Measurements from ENCODE around the gene PLA2G4B.

PLA2G4B gene, protein sequence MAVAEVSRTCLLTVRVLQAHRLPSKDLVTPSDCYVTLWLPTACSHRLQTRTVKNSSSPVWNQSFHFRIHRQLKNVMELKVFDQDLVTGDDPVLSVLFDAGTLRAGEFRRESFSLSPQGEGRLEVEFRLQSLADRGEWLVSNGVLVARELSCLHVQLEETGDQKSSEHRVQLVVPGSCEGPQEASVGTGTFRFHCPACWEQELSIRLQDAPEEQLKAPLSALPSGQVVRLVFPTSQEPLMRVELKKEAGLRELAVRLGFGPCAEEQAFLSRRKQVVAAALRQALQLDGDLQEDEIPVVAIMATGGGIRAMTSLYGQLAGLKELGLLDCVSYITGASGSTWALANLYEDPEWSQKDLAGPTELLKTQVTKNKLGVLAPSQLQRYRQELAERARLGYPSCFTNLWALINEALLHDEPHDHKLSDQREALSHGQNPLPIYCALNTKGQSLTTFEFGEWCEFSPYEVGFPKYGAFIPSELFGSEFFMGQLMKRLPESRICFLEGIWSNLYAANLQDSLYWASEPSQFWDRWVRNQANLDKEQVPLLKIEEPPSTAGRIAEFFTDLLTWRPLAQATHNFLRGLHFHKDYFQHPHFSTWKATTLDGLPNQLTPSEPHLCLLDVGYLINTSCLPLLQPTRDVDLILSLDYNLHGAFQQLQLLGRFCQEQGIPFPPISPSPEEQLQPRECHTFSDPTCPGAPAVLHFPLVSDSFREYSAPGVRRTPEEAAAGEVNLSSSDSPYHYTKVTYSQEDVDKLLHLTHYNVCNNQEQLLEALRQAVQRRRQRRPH

GRCh38 chr15:41838400-41838897, at the start of gene PLA2G4B:
PLA2G4B (plus strand) TSS chr15:41838847; CDS start chr15:41838914, 67 bp downstream.
- DNase-seq, result no peak

GRCh38 chr15:41789236-41789635, 49.4 kb upstream of the PLA2G4B start:
- no peak for DNase-seq

DNA sequence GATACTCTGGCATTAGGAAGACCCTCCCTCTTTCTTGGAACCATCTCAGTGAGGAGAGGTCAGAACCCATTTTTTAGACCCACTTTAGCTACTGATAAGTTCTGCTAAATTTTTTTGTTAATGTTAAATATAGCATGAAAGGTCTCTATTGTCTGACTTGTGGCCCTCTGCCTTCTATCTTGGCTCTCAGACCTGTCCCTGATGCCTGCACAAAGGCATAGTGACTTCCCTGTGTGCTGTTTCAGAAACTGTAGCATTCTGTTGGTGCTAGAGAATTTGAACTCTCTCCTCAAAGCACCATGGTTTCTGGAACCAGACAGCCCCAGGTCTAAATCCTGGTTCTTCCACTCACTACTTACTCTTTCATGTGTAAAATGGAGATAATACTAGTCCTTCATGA, 49.0 kb upstream of the PLA2G4B start:
- no peak for DNase-seq

DNA sequence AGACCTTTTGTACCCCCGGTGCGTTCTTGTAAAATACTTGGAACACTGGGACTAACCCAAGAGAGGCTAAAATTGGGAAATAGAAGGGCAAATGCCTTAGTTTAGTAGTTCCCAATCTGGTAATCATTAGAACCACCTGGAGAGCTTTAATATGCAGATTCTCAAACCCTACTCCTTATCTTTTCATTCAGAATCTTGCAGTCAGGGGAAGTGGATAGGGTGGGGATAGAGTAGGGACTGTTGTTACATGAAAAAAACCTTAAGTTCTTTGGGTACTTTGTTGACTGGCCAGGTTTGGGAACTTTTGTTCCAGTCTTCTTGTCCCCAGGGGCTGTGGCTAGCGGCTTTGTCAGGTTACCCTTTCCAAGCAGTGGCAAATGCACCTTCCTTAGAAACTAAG, 48.5 kb upstream of the PLA2G4B start:
- no peak for DNase-seq

GRCh38 chr15:41790756-41791546, 47.7 kb upstream of the PLA2G4B start:
- DNase-seq, result no peak

DNA sequence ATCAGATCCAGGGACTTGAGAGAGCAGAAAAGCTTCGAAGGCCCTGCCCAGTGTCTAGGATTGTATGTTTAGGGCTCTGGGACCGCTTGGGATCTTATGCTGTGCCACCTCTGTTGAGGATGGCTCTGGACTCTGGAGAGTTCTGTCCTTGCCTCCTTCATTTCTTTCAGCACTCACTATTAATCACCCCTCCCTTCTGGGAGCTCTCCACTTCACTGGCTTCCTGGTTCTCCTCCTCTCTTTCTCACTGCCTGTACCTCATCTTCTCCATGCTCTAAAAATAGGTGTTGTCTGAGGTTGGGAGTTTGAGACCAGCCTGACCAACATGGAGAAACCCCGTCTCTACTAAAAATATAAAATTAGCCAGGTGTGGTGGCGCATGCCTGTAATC, 47.1 kb upstream of the PLA2G4B start:
- DNase-seq, result no peak

DNA sequence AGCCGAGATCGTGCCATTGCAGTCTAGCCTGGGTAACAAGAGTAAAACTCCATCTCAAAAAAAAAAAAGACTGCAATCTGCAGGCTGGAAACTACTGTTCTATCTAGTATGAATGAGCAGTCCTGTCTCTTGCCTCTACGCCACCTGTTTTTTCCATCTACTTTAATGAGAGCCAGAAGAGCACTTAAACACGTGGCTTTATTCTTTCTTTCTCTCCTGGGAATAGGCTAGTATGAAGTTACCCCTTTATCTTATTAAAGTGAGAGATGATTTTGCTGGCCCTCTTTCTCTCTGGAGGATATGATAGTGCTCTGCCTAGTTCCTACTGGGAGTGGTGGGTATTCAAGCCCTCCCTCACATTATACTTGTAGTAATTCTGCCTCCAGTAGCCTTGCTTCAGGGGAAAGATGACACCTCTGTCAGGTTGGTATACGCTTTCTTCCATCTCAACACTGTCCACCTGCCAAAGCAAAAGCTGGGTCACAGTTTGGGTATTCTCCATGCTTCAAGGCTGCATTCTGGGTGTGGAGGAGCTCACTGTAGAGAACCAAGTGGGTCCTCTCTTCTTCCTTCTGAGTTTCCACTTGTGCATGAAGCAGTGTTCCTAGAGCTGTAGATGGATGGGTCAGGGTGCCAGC, 46.5 kb upstream of the PLA2G4B start:
- no peak for DNase-seq

DNA sequence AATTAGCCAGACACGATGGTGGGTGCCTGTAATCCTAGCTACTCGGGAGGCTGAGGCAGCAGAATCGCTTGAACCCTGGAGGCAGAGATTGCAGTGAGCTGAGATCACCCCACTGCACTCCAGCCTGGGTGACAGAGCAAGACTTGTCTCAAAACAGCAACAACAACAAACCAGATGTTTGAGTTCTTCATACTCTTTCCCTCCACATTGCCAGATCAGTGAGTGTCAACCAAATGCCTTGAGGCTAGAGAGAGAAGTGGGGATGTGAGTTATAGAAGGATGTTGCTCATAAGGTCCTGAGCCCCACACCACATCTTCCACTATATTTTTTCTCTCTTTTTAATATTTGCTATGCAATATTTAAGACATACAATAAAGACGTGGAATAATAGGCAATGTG, 44.6 kb upstream of the PLA2G4B start:
- no peak for DNase-seq

DNA sequence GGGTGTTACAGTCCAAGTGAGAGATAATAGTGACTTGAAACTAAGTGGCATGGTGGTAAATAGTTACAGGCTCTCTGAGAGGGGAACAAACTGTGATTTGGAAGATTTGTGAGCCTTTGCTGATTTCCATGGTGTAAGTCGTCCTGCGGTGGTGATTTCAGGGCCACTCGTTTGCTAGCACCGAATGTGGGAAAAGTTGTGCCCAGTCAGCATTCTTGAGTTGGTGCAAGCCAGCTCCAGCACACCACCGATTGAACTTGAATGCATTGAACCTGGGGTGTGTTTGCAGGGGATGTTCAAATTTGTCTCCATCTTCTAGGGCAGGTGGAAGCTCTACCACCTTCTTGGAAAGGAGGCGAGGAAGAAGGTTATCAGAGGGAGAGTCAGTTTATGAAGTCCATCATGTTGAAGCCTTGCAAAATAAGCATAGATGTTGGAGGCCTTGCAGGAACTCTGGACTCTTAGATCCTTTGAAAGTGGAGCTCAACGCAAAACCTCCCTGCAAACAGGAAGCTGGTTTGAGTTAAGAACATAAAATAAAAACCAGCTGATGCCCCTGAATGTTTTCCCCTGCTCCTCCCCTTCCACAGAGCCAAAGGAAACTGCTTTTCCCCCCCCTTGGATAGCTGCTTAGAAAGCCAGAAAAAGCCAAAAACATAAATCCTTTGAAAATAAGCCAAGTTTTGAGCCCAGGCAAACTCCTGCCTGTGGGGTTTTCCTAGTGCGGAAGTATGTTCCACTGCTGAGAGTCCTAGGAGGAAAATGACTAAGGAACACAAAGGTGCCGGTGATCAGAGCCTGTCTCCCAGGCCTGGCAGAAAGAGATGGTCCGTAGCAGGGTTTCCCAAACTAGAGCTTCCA, 42.4 kb upstream of the PLA2G4B start:
- no peak for DNase-seq

- no peak for DNase-seq
Measured at GRCh38 chr15:41797201-41797944, 41.3 kb upstream of the PLA2G4B start.

DNA sequence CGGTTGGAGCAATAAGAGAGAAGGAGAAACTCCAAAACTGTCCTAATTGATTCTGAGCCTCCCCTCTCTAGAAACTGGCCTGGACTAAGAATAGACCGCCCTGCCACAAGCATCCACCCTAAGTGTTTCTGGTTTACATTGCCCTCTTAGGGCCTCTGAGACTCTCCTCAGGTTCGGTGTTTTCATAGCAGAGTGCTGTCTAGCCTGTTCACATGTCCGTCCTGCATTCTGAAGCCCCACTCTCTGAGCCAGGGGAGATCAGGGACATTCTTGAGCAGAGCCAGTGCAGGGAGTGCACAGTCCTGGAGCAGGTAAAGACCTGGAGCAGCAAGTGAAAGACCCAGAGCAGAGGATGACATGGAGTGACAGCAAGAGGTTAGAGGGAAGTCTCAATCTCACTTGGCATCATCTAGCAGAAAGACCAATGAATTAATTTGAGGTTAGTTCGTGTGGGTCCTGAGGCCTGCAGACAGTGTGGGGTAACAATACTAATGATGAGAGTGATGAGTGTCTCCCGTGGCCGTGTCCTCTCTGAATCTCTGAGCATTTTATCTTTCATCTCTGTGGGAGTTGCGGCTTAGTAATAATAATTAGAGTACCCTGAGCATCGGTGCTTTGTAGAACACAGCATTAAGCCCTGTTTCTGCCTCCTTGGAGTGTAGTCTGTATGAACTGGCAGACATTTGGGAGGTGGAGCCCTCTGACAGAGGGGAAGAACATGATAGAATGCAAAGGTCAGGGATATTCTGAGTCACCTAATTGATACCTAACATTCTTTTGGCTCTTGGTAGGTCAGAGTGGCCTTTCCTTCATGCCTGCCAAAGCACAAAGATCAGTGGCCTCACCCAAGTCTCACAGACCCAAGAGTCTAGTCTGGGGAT, 39.8 kb upstream of the PLA2G4B start:
- DNase-seq, result no peak

- no peak for DNase-seq
Measured at GRCh38 chr15:41799488-41799805, 39.2 kb upstream of the PLA2G4B start.

- no peak for DNase-seq
Measured at GRCh38 chr15:41801185-41801584, 37.5 kb upstream of the PLA2G4B start.

GRCh38 chr15:41801850-41802455, 36.7 kb upstream of the PLA2G4B start:
- DNase-seq, result no peak

DNA sequence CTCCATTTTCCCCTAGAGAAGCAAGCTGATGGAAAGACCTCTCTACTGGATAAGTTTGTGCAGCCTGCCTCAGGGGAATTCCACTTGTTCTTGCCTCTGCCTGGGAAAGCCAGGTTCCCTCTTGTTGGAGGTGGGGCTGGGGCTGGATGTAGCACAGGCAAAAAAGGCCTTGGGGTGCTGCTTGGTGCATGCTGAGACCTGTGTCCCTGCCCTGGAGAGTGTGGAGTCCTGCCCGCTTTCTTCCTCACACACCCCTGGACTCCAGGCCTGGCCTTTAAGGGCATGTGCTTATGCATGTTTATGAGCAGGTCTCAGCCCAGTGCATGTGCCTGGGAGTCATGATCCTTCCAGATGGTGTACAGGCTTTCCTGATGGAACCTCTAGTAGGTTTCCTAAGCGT, 34.3 kb upstream of the PLA2G4B start:
- no peak for DNase-seq

GRCh38 chr15:41804916-41805666, 33.6 kb upstream of the PLA2G4B start:
- DNase-seq, result no peak

DNA sequence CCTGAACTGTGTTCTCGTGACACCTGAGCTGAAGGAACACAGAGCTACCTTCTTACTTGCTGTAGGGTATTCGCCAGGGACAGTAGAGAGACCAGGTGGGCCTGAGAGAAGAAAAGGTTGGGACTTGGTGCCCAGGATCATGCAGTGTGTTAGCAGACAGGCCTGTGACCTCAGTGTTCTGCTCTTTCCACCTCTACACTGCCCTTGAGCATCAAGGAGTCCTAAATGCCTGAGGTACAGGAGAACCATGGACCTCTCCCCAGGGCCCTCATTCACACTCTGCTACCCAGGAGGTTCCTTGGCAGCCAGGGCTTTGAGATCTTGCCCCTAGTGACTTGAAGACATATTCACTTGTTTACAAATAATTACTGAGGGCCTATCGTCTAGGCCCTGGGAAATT, 32.9 kb upstream of the PLA2G4B start:
- DNase-seq, result no peak

GRCh38 chr15:41806291-41807181, 32.1 kb upstream of the PLA2G4B start:
- DNase-seq, result peak; percentile 20

Data from RPMI8226 (cell line).